22Rv1 (cell line): ENCODE measurements around the gene TOMM7.
A peak's percentile ranks its signal among the peaks of the same experiment; 100 is the strongest.
"Not testable (repeated sequence)": the region's sequence is repeated elsewhere in the genome, so short reads cannot be mapped to it uniquely, and the experiment has no call there.

ENCODE experiments used
- H3K27ac ChIP-seq: fragments of 450-650 bp; 2 replicates; pipeline ENCODE4 v1.5.1; 2017
- ZFX ChIP-seq: fragments of 450-650 bp; IDR thresholded peaks from 2 replicates; pipeline ENCODE4 v1.6.1; 2017; ENCODE audit warnings: antibody characterized with exemption, borderline replicate concordance
- TF ChIP-seq, protein P1 (sequence below): fragments of 450-650 bp; IDR thresholded peaks from 2 replicates; pipeline ENCODE4 v1.5.1; 2017; ENCODE audit warnings: mild to moderate bottlenecking

Gene TOMM7

GRCh38 chr7:22853674-22854157 is 31.1 kb upstream of the TOMM7 start:
- peak overlapping the region; percentile 76; the same call in 1 of the 2 replicates for H3K27ac ChIP-seq

DNA sequence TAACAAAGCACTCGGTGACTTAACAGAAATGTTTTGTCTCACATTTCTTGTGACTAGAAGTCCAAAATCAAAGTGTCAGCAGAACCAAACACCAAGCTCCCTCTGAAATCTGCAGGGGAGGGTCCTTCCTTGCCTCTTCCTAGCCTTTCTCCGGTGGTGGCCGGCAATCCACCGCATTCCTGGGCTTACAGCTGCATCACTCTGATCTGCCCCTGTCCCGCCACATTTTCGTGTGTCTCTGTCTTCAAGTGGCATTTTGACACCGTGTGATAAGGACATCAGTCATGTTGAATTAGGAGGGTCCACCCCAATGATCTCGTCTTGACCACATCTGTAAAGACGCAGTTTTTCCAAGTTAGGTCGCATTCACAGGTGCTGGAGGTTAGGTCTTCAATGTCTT is 30.5 kb upstream of the TOMM7 start:
- H3K27ac ChIP-seq = no peak overlapping the region
- TF ChIP-seq, protein P1, sequence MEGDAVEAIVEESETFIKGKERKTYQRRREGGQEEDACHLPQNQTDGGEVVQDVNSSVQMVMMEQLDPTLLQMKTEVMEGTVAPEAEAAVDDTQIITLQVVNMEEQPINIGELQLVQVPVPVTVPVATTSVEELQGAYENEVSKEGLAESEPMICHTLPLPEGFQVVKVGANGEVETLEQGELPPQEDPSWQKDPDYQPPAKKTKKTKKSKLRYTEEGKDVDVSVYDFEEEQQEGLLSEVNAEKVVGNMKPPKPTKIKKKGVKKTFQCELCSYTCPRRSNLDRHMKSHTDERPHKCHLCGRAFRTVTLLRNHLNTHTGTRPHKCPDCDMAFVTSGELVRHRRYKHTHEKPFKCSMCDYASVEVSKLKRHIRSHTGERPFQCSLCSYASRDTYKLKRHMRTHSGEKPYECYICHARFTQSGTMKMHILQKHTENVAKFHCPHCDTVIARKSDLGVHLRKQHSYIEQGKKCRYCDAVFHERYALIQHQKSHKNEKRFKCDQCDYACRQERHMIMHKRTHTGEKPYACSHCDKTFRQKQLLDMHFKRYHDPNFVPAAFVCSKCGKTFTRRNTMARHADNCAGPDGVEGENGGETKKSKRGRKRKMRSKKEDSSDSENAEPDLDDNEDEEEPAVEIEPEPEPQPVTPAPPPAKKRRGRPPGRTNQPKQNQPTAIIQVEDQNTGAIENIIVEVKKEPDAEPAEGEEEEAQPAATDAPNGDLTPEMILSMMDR = no peak
- TF ChIP-seq ZFX = no peak

More at GRCh38 chr7:22853674-22854157, 31.1 kb upstream of the TOMM7 start:
- no peak for TF ChIP-seq ZFX
- TF ChIP-seq, protein P1 = peak; percentile 99

- TF ChIP-seq, protein P1 = no peak
- no peak for TF ChIP-seq ZFX
- H3K27ac ChIP-seq = no peak overlapping the region
Observed at GRCh38 chr7:22851145-22851544, 28.5 kb upstream of the TOMM7 start.

DNA sequence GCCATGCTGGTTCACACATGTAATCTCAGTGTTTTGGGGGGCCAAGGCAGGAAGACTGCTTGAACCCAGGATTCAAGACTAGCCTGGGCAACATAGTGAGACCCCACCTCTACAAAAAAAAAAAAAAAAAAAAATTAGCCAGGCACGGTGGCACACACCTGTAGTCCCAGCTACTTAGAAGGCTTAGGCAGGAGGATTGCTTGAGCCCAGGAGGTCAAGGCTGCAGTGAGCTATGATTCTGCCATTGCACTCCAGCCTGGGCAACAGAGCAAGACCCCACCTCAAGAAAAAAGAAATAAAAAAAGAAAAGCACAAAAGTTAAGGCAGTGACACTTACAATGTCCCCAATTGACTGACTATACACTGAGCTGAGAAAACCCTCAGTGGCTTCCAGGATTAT is 27.7 kb upstream of the TOMM7 start:
- H3K27ac ChIP-seq = not testable (repeated sequence)

GRCh38 chr7:22849662-22850061 is 27.0 kb upstream of the TOMM7 start:
- TF ChIP-seq, protein P1 = no peak
- no peak for TF ChIP-seq ZFX
- no peak overlapping the region for H3K27ac ChIP-seq

DNA sequence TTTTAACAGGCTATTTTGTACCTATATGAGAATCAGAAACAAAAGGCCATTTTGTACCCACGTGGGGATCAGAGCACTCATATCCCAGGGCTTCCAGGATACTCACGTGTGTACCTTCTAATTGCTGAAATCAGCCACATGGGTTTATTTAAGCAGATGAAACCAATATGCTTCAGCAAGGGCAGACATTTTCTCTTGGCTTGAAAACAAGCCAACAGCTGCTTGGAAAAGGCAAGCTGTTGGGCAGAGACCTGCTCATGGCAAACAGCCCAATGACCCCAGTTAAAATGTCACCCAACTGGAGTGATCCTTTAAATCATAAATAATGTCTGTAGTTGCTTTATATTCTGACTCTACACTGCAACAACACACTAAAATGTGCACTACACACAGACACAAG is 26.5 kb upstream of the TOMM7 start:
- TF ChIP-seq, protein P1 = no peak
- no peak for TF ChIP-seq ZFX
- H3K27ac ChIP-seq = no peak overlapping the region

DNA sequence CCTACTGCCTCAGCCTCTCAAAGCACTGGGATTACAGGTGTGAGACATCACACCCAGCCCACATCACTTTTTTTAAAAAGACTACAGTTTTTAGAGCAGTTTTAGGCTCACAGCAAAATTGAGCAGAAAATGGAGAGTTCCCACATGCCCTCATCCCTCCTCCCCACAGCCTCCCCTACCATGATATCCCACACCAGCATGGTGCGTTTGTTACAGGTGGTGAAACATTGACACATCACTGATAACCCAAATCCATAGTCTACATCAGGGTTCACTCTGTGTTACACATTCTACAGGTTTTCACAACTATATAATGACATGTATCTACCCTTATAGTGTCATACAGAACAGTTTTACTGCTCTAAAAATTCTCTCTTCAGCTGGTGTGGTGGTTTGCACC is 24.3 kb upstream of the TOMM7 start:
- no peak for TF ChIP-seq ZFX
- TF ChIP-seq, protein P1 = no peak
- no peak overlapping the region for H3K27ac ChIP-seq

DNA sequence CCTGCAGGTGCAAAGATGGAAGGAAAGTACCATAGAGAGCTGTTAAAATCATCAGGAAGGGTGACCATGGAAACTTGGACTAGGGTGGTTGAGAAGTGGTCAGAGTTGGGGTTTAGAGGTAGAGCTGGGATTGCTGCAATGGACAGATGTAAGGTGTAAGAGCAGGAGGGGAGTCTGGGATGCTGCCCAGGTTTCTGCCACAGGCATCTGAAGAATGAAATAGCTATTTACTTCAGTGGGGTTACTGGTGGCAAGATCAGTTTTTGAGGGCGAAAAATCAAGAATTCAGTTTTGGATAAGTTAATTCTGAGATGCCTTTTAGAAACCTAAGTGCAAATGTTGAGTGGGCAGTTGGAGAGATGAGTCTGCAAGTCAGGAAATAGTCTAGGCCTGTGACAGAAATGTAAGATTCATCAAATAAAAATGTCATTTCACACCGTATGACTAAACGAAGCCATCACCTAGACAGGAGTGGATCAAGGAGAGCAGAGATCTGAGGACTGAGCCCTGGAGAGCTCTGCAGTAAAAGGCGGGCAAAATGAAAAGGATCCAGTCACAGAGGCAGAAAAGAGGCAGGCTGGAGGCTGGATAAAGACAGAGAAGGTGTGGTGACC is 22.7 kb upstream of the TOMM7 start:
- H3K27ac ChIP-seq = no peak overlapping the region
- TF ChIP-seq, protein P1 = no peak
- TF ChIP-seq ZFX = no peak
